GM19455 (cell line): ENCODE results near the gene TTLL9.

Experiments
- ATAC-seq: cut with Tn5 transposase; IDR thresholded peaks from one replicate; pipeline ENCODE4 v1.9.1; 2021; ENCODE audit not compliant: unreplicated experiment

The TTLL9 gene

GRCh38 chr20:31879143-31879987, 8.9 kb downstream of the TTLL9 start:
- ATAC-seq, result peak; percentile 51

- ATAC-seq, result no peak
Observed at GRCh38 chr20:31881945-31882344, 11.5 kb downstream of the TTLL9 start.

- ATAC-seq, result no peak
Observed at GRCh38 chr20:31883829-31884228, 13.4 kb downstream of the TTLL9 start.

DNA sequence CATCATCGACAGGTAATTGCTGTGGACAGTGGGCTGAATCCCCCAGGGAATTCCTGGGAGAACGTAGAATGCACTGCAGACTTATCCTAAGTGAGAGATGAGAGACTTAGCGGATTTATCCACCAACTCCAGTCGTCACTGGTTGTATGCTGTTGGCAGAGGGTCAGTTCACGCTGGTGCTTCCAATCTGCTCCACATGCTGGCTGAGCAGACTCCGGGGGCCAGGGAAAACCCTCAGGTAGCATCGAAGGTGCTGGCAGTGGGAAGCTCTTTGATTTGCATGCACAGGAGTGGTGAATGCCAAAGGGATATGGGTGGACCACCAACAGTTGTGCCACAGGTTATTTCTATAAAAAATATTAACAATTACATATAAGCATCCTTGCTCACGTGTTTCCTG, 20.2 kb downstream of the TTLL9 start:
- ATAC-seq, result no peak

- peak; percentile 81 for ATAC-seq
Observed at GRCh38 chr20:31894980-31895675, 24.7 kb downstream of the TTLL9 start.

- ATAC-seq, result no peak
Observed at GRCh38 chr20:31896049-31896448, 25.6 kb downstream of the TTLL9 start.

GRCh38 chr20:31897541-31897940, 27.1 kb downstream of the TTLL9 start:
- ATAC-seq, result no peak

- ATAC-seq, result no peak
Observed at GRCh38 chr20:31901615-31902014, 31.2 kb downstream of the TTLL9 start.

GRCh38 chr20:31903627-31904386, 33.4 kb downstream of the TTLL9 start:
- no peak for ATAC-seq

DNA sequence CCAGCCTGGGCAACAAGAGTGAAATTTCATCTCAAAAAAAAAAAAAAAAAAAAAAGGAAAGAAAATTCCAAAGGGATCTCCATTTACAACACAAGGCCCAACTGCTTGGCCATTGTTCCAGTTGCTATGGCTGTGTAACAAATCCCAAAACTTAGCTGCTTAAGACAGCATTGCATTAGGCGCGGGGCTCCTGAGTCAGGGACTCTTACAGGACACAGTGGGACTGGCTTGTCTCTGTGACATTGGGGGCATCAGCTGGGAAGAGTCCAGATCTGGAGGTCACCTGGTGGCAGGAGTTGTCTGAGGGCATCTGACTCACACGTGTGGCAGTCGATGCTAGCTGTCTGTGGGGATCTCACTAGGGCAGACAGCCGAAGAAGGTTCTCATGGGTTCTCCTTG, 35.6 kb downstream of the TTLL9 start:
- ATAC-seq, result no peak

DNA sequence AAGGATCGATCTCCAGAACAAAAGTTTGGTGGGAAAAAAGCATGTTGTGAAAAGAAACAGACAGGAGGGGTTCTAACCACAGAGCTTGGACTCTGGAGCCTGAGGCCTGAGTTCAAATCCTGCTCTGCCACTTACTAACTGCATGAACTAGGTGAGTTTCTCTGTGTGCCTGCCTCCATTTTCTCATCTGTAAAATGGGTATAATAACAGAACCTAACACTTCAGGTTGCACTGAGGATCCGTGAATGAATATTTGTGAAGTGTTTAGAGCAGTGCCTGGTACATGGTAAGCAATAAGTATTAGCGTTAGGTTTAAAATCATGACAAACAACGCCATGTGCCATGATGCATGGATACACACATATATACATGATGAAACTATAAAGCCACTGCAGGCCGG, 36.6 kb downstream of the TTLL9 start:
- no peak for ATAC-seq

- no peak for ATAC-seq
Observed at GRCh38 chr20:31908016-31908415, 37.6 kb downstream of the TTLL9 start.

DNA sequence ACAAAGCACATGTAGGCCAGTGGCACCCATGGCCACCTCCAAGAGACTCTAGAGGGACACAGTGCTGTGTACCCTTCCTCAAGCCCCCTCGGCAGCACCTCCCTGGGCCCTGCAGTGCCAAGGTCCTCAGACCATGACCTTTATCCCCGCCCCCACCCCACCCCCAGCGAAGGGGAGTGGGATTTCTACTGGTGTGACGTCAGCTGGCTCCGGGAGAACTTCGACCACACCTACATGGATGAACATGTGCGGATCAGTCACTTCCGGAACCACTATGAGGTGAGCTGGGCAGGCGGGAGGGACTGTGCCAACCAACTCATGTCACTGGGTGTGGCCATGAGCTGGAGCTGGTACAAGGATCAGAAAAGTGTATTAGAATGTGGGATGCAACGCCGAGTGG, 38.0 kb downstream of the TTLL9 start:
- no peak for ATAC-seq

GRCh38 chr20:31909253-31910070, 39.0 kb downstream of the TTLL9 start:
- ATAC-seq, result no peak

DNA sequence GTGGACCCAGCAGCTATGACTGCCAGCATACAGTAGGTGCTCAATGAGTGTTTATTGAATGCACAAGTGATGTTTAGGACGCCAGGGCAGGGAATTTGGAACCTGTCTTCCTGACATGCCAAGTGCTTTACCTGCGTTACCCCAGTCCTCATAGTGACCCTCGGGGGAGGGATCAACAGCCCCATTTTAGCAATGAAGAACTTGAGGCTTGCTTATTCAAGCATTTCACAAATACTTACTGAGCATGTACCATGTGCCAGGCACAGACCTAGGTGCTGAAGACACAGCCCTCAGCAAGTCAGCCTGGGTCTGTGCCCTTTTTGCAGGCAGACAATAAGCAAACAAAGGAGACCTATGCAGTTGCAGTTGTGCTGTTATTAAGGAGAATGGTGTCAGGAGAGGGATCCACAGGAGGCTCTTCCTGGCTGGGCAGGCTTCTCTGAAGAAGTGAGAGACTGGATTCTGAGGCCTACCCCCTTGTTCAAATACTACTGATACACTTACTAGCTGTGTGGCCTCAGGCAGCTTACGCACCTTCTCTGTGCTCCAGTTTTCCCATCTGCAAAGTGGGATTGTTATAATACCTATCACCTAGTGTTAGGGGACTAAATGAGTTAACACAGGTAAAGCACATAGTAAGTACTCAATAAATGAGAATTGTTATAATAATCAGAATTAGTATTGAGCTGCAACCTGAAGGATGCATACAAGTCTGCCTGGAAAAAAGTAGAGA, 39.8 kb downstream of the TTLL9 start:
- no peak for ATAC-seq

DNA sequence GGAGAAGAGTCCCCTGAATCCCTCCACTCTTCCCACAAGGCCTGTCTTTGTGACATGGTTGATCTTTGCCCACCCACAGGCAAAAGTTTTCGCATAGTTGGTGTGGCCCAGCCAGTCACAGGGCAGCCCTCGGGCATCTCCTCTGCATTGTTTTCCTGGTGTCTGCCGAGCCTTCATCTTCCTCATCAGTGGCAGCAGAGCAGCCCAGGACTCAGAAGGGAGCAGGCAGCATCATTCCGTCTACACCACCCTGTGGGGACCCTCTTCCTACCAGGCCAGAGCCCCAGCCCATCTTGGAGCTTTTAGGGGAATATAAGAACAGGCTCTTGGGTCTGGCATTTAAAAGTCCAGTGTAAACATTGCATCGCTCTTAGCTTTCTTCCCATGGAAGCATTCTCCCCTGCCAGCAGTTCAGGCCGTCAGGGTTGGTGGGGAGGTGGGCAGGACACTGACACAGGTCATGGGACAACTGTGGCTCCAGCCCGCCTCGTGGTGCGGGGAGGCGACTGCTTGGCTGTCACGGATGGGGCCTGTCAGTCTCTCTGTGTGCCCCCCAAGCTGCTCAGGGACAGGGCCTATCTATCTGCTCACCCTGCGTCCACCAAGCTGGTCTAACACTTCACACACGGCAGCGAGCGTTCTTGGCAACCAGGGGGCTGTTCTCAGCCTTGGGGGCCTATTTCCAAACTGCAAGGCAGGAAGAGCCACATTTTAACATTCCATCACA, 43.2 kb downstream of the TTLL9 start:
- no peak for ATAC-seq

- ATAC-seq, result no peak
Observed at GRCh38 chr20:31914170-31914569, 43.7 kb downstream of the TTLL9 start.

GRCh38 chr20:31915491-31916280, 45.3 kb downstream of the TTLL9 start:
- no peak for ATAC-seq

DNA sequence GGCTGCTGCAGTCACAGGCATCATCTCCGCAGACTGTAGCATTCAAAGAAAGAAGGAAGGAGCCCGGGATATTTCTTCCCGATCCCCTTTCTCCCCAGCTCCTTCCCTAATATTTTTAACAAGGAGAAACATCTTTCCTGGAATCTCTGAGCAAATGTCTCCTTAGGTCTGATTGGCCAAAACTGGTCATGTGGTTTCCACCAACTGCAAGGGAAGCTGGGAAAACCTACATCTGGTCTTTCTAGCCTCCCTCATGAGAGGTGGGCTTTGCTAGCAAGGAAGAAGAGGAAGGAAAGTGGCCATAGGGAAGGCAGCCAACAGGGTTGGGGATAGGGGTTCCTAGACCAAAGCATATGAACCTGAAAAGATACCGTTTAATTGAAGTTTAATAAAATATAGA, 46.3 kb downstream of the TTLL9 start:
- no peak for ATAC-seq
